Fibroblast of skin of right biceps (primary cell): ENCODE results near the gene LMO7.

Source experiments
- DNase-seq: peaks from one replicate; pipeline ENCODE4 v3.0.0-alpha.2; 2013

LMO7 gene

GRCh38 chr13:75749407-75749806 lies 113.3 kb downstream of the LMO7 start:
- DNase-seq = peak; percentile 42

- no peak for DNase-seq
These were observed 115.2 kb downstream of the LMO7 start for GRCh38 chr13:75751350-75751749.

- no peak for DNase-seq
These were observed 116.7 kb downstream of the LMO7 start for GRCh38 chr13:75752826-75753225.

GRCh38 chr13:75754936-75755335 lies 118.8 kb downstream of the LMO7 start:
- DNase-seq = no peak

GRCh38 chr13:75757336-75757735 lies 121.2 kb downstream of the LMO7 start:
- DNase-seq = no peak

GRCh38 chr13:75759531-75759930 lies 123.4 kb downstream of the LMO7 start:
- DNase-seq = no peak

- DNase-seq = no peak
These were observed 124.2 kb downstream of the LMO7 start for GRCh38 chr13:75760131-75761021.

- DNase-seq = no peak
These were observed 125.2 kb downstream of the LMO7 start for GRCh38 chr13:75761369-75761768.

GRCh38 chr13:75762076-75762937 lies 126.2 kb downstream of the LMO7 start:
- no peak for DNase-seq

GRCh38 chr13:75762955-75763354 lies 126.8 kb downstream of the LMO7 start:
- DNase-seq = no peak

GRCh38 chr13:75763512-75763911 lies 127.4 kb downstream of the LMO7 start:
- DNase-seq = no peak

- DNase-seq = no peak
These were observed 128.3 kb downstream of the LMO7 start for GRCh38 chr13:75764251-75764925.

- no peak for DNase-seq
These were observed 128.8 kb downstream of the LMO7 start for GRCh38 chr13:75764926-75765310.

GRCh38 chr13:75766636-75767035 lies 130.5 kb downstream of the LMO7 start:
- no peak for DNase-seq

GRCh38 chr13:75769141-75769905 lies 133.2 kb downstream of the LMO7 start:
- DNase-seq = peak; percentile 60

GRCh38 chr13:75770164-75770563 lies 134.0 kb downstream of the LMO7 start:
- DNase-seq = no peak

- peak; percentile 34 for DNase-seq
These were observed 134.5 kb downstream of the LMO7 start for GRCh38 chr13:75770592-75771011.

- DNase-seq = no peak
These were observed 135.1 kb downstream of the LMO7 start for GRCh38 chr13:75771226-75771625.

- DNase-seq = peak; percentile 85
These were observed 135.7 kb downstream of the LMO7 start for GRCh38 chr13:75771818-75772217.

GRCh38 chr13:75774176-75774575 lies 138.0 kb downstream of the LMO7 start:
- DNase-seq = no peak

GRCh38 chr13:75776550-75776949 lies 140.4 kb downstream of the LMO7 start:
- DNase-seq = no peak

GRCh38 chr13:75779393-75779792 lies 143.3 kb downstream of the LMO7 start:
- DNase-seq = no peak
